Ammon's horn (tissue), 1 donor: Measurements from ENCODE around the gene F12.
"Not testable (repeated sequence)": the region's sequence is repeated elsewhere in the genome, so short reads cannot be mapped to it uniquely, and the experiment has no call there.

Experiments
- DNase-seq: peaks from one replicate; pipeline ENCODE4 v3.0.0-alpha.2; 2016; ENCODE audit warnings: low spot score

Gene F12

DNA sequence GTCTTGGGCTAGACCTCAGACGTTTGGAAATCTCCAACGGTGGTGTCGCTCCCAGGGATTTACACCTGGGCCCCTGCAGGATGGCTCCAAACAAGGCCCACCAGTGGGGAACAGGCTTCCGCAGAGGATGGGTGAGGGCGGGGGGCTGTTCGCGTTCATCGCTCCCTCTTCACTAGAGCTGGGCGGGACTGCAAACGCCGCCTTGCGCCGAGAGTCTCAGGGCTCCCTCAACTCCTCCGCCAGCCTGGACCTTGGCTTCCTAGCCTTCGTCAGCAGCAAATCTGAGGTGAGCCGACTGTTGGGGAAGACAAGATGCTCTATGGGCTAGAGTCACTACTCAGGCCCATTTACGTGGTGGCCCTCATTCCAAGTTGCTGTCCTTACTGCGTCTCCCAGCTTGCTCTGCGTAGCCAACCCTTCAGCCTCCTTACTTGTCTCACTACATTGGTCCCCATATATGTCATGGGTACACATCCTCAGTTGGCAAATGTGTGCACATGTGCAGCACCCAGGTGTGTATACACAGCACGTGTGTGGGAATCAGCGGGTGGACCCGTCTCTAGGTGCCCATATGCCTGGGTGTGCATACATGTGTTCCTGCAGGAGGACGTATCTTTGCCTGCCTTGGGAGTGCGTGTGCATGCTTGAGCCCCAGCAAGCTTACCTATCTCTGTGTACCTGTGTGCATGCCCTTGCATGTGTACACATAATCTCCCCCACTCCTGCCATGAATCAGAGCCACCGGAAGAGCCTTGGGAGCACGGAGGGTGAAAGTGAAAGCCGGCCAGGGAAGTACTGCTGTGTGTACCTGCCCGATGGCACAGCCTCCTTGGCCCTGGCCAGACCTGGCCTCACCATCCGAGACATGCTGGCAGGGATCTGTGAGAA, 41.1 kb downstream of the F12 start:
- DNase-seq: no peak

DNA sequence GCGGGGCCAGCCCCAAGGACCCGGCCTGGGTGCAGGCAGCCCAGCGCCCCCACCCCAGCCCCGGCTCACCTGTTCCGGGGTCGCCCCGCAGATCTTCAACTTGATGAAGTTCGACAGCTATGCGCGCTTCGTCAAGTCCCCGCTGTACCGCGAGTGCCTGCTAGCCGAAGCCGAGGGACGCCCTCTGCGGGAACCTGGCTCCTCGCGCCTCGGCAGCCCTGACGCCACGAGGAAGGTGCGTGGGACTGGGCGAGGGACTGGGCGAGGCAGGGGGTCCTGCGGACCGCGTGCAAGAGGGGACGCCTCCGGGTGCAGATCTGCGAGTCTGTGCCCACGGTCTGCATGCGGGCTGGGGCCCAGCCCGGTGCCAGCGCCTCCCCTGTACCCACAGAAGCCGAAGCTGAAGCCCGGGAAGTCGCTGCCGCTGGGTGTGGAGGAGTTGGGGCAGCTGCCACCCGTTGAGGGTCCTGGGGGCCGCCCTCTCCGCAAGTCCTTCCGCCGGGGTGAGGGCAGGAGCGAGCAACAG, 42.0 kb downstream of the F12 start:
- DNase-seq: no peak

DNA sequence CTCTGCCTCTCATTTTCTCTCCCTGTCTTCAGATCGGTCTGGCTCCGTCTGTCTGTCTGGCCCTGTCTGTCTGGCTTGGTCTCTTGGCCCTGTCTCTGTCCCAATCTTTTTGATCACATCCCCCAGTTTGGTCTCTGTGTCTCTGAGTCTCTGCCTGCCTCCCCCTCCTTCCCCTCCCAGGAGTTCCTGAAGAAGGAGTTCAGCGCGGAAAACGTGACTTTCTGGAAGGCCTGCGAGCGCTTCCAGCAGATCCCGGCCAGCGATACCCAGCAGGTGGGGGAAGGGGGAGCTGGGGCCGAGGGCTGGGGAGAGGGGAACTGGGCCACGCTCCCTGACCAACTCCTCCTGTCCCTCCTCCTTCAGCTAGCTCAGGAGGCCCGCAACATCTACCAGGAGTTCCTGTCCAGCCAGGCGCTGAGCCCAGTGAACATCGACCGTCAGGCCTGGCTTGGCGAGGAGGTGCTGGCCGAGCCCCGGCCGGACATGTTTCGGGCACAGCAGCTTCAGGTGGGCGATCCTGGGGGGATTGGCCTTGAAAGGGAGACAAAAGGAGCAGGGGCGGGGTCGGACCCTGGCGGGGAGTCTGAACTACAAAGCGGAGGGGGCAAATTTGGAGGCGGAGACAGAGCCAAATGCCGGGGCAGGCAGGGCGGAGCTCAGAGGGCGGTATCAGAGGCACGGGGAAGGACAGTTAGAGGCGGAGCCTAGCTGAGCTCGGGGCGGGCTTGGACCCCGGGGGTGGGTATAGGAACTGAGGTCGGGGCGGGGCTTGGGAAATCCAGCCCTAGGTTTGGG, 42.6 kb downstream of the F12 start:
- no peak for DNase-seq

DNA sequence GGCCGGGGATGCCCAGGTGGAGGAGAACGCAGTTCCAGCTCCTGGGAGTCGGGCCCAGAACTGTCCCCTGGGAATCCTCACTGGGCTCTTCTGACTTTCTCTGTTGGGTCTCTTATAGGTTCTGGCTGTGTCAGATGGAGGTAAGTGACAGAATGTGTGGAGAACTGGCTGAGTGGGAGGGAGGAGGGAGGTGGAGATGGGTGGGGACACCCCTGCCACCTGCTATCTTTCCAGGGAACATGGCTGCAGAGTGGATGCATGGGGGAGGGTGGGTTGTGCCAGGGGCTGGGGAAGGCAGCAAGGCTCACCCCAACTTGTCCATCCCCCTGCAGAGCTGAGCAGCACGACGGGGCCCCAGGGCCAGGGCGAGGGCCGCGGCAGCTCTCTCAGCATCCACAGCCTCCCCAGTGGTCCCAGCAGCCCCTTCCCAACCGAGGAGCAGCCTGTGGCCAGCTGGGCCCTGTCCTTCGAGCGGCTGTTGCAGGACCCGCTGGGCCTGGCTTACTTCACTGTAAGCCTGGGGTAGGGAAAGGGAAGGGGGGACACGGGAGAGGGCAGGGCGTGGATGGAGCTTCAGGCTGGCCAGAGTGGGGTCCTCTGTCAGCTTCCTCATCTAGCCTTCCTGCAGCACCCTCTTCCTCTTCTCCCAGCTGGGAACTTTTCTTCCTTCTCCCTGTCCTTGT, 43.4 kb downstream of the F12 start:
- DNase-seq: no peak

DNA sequence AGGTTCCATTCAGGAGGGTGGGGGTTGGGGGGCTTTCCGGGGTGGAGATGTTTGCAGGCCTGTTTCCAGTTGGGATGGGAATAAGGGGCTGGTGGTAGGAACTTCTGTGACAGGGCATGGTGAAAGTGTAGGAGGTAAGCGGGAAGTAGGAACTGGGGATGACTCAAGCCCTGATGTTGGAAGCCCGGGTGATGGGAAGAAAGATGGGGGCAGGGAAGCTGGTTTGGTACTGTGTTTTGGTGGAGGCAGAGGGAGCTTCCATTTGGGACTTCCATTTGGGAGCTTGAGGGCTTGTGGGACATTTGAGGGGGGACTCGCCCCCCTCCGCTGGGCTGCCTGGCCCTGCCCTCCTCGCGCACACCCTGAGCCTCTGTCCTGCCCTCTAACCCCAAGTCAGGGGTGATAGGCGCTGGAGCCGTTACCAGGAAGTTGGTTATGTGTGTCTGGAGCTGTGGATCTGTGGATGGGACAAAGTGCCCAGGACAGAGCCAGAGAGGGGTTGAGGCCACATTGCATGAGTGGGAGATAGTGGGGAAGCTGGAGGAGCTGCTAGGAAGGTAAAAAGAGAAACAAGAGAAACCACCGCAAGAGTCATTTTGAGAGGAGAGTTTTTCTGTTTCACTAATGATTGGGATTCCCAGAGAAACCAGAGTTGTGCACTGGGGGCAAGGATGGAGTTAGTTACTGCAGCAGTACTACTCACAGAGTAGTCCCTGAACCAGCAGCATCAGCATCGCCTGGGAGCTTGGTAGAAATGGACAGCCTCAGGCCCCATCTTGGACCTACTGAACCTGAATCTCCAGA, 45.0 kb downstream of the F12 start:
- DNase-seq: no peak

DNA sequence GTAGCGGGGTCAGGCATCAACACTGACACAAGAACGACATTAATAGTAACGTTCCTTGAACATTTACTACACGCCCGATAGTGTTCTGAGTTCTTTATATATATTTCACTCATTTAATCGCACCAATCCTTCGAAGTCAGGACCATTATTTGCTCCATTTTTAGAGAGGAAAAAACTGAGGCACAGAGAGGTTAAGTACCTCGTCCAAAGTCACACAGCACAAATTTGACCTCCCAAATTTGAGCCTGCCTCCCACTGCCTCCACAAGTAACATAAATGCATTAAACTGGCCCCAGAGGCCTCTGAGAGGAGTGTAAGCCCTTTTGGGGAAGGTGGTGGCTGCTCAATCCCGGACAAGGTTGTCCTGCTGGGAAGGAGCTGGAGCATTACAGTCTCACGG, 45.8 kb downstream of the F12 start:
- DNase-seq: no peak

DNA sequence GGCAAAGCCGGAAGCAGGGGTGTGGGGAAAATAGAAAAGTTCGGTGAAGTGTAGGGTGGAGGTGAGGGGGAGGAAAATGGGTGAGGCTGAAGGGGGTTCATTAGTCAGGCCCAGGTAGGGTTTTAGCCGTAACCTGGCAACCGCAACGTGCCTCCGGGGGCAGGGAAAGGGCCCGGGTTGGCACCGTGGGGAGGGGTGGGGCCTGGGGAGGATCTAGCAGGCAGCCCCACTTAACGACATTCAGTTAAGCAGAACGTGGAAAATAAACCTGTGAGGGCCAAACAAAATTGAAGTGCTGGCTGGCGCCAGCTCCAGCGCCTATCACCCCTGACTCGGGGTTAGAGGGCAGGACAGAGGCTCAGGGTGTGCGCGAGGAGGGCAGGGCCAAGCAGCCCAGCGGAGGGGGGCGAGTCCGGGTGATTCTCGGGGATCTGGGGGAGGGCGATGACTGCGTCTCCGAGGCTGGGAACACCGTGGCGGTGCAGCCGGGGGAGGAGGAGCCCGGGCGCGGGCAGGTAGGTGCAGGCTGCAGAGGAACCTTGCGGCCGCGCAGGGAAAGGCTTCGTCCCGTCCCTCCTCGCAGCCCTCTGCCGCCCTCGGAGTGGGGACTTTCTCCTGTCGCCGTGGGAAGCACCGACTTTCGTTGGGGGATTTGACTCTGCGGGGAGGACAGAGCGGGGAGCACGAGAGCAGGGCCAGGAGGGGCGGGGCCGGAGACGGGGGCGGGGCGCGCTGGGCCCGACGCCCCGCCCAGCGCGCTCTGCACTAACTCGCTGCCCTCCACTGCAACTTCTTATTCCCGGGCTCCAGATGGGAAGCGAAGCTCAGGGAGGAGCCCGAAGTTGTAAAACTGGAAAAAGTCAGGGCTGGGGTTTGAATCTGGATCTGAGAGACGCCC, 46.5 kb downstream of the F12 start:
- no peak for DNase-seq

DNA sequence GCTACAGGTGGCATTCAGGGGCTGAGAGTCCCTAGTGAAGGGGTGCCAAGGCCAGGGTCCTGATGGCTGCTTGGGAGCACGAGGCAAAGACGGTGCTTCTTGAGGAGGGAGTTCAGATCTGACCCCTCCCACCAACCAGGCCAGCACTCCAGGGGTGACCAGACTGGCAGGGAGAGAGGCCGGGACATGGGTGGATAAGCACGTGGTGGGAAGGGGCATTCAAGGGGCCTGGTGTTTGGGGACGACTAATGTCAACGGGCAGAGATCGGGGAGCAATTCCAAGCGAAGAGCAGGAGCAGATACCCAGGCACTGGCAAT, 47.1 kb downstream of the F12 start:
- DNase-seq: no peak

DNA sequence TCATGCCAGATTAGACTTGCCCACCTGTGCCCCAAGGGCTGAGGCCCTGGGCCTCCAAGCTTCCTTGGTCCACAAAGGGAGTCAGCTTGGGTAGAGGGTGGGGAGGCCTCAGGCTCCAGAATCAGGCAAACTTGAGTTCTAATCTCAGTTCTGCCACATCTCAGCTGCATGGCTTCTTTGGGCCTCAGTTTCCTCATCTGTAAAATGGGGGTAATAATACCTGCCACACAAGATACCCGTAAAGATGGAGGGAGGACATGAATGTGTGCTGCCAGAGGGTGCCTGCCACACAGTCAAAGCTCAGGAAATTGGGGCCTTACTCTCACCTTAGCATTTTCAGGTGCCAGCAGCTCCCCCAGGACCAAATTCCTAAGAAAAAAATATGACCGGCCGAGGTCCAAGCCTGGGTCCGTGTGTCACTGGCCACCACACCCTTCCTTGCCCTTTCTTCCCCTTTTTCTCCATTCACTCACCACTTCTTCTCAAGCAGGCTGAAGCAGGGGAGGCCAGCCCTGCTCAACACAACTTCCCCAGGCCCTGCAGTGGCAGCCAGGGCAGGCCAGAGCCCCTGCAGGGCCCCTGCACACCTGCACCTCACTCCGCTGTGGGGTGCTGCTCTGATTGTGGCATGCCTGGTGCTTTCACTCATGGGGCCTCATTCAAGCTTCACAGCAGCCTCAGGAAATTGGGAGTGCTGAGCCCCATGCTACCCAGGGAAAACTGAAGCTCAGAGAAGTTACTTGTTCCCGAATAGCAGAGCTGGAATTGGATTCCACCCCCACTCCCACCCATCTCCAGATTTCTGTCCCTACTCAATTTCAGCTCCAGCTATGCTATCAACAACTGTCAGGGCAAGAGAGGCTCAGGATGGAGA, 47.7 kb downstream of the F12 start:
- no peak for DNase-seq

DNA sequence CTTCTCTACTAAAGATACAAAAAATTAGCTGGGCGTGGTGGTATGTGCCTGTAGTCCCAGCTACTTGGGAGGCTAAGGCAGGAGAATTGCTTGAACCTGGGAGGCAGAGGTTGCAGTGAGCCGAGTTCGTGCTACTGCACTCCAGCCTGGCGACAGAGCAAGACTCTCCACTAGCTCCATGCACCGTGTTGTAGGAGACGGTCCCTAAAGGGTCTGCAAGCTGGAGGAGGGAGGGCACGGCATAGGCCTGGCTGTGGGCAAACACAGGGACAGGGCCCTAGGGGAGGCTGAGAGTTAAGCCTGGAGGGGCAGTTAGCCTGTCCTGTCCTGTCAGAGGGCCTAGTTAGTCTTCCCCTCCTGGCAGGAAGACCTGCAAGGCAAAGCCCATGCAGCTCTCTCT, 48.6 kb downstream of the F12 start:
- not testable (repeated sequence) for DNase-seq

DNA sequence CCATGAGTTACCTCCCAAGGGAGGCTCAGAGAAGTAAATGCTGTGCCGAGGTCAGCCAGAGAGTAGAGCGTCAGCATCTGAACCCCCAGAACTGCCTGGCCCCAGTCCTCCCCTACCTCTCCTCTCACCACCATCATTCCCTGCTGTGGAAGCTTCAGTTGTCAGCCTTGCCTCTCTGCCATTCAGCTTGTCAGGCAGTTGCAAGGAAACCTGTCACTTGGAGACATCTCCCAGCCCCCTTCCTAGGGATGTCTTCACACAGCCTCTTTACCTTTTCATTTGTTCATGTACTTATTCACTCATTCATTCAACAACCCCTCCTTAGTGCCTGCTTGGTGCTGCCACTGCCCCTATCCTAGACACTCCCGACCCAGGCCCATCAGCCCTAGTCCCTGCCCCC, 49.5 kb downstream of the F12 start:
- no peak for DNase-seq

DNA sequence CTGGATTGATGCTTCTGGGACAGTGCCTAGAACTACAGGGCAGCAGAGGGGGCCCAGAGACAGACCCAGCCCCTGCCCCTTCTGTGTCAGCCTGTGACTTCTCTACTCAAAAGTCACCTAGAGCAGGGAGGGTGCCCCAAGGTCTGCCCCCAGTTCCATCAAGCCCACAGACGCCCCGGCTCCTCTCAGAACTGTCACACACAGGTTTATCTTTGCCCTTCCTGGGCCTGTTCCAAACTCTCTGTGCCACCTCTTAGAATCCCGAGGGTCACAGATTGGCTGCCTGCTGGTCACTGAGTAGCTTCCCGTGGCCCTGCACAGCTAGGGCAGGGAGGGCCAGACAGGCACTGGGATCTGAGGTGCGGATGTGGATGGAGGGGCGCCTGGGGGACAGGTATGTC, 49.9 kb downstream of the F12 start:
- DNase-seq: no peak

DNA sequence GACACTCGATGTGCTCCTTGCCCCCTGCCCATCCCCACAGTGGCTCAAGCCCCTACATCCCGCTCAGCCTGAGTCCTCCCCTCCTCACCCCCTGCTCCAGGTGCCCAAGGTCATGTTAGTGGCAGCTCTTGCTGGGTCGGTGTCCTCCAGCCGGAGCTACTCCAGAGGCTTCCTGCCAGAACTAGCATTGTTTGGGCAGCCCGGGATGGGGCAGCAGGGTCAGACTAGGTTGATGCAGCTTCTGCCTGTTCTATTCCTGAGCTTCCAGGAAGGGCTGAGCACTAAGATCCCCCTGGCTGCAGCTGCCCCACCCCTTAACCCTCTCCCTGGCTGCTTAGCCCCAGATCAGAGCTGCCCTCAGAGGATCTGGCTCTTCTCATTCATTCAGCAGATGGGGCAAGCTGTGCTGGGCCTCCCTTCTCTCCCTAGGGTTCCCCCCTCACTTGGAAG, 51.0 kb downstream of the F12 start:
- DNase-seq: no peak

DNA sequence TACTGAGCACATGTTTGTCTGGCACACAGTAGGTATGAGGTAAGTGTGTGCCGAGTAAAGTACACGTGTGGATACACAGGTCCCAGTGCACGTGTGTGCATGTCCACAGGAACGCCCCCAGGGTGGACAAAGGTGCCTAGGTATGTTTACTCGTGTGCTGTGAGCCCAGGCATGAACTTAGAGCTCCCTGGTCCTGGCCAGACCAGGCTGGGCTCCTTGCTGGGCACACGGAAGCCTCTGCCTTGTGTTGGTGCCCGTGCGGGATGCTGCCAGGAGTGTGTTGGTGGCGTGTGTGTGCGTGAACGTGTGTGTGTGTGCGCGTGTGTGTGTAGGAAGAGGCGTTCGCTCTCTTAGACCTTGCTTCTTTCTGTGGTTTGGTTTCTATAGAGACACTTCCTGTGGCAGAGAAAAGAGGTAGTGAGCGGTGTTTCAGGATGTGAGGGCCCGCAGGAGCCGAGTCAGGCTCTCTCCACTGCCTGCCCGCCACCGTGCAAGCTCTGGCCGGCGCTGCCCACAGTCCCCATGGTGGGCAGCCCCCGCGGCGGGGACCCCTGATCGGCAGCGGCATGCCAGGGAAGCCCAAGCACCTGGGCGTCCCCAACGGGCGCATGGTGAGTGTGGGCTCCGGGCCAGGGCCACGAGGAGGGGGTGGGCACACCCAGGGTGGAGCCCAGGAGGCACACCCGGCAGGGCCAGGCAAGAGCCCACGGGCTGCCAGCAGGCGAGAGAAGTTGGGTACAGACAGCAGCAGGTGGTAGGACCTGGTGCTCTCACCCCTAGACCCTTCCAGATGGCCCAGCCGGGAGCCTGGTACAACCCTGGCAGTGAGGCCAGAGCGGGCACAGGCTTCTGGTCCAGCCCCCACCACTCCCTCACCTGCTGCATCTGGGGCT, 51.7 kb downstream of the F12 start, which contains the start of gene RGS14:
RGS14 (plus strand) TSS at position 466 of the 893 bp plus-strand sequence; CDS start at position 567, 101 bp downstream.
- DNase-seq: peak; percentile 70

DNA sequence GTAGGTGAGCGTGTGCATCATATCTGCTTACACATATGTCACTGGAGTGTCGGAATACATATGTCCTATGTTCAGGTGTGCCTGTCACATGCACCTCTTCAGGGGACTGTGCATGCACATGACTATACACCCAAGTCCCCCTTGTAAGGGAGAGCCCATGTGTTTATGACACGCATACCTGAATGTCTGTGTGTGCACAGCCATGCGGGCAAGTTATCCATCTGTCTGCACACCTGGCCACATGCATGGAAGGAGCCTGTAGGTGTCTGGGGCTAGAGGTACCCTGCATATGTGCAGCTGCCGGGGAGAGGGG, 52.3 kb downstream of the F12 start:
- DNase-seq: no peak

DNA sequence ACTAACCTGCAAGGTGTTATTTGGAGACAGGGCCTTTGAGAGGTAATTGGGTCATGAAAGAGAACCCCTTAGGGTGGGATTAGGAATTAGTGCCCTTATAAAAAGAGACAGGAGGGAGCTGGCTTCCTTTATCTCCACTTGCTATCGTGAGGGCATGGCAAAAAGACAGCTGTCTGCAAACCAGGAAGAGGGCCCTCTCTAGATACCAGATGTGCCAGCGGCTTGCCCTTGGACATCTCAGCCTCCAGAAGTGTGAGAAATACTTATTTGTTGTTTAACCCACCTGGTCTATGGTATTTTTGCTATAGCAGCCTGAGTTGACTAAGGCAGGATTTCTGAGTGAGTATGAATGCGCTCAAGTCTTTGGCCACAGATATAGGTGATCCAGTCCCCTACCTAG, 52.6 kb downstream of the F12 start:
- DNase-seq: no peak

DNA sequence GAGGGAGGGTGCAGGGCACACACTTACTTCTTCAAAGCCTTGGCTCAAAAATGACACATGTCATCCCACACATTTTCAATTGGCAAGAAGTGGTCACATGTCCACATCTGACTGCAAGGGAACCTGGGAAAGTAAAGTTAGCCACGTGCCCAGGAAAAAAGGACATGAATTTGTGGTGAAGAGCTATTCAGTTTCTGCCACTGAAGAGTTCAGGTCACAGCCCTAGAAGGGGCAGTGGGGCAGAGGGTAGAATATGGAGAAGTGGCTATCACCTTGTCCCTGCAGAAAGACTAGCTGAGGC, 53.5 kb downstream of the F12 start:
- DNase-seq: no peak

DNA sequence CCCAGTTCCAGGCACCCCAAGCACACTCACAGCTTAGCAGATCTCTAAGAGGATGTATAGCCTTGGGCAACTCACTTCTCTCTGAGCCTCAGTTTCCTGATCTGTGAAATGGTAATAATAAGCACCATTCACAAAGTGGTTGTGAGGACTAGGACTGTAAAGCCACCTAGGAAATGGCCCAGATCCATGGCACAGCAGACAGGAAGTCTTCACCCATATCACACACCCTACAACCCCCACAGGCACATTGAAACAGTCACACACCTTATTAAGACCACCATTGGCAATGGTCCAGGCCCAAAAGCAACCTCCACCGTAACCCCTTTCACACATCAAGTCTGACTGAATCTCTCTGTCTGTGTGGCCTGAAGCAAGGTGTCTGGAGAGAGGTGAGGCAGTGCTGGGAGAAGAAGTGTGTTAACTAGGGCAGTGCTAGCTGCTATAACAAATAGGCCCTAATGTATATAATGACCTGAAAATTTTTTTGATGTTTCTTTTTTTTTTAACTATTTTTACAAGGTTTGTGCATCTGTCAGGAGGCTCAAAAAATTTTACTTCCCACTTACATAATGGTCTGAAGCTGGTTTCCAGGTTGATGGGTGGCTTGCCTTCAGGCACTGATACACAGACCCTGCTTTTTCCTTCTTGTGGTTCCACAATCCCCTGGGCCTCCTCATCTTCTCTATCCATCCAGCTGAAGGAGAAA, 54.0 kb downstream of the F12 start:
- no peak for DNase-seq
